HCT116 (cell line): ENCODE measurements around the gene RAP1B. TPM values are rescaled to one million over a fixed set of nuclear protein-coding genes. Genes with fewer than 3 reads are reported as not detected.

Experiments
- ATAC-seq: fragments of 200-7000 bp; cut with Tn5 transposase; 2 replicates; pipeline ENCODE4 v1.9.1; 2020; ENCODE audit warnings: mild to moderate bottlenecking, moderate library complexity
- BruUV-seq: library from RNA; stranded (reverse); fragments of 400-500 nt; replicated peaks from 2 replicates; lab custom pipeline; 2021; lab: Mats Ljungman, UMichigan
- CTCF ChIA-PET: fragments of 300-600 bp; sonication (Branson Sonifier 250); formaldehyde crosslinking; loops from one replicate; lab custom pipeline; 2021; ENCODE audit warnings: antibody characterized with exemption; lab: Charles Lee
- POLR2A ChIA-PET: fragments of 300-600, 350-600 bp; sonication (Branson Sonifier 250); formaldehyde crosslinking; loops from one replicate; lab custom pipeline; 2021; ENCODE audit warnings: antibody characterized with exemption; lab: Charles Lee
- RAD21 ChIA-PET, 2 experiments: fragments of 300-600 bp; sonication (Branson Sonifier 250); formaldehyde crosslinking; loops; one replicate each; lab custom pipeline; 2023; ENCODE audit warnings: low total read pairs in 2 of 2; ENCODE audit not compliant: uncharacterized antibody in 2 of 2, unreplicated experiment in 2 of 2, low non-redundant PET in 1 of 2; lab: Charles Lee
- DNase-seq: peaks from one replicate; pipeline ENCODE4 v3.0.0-alpha.2; 2010; ENCODE audit warnings: low read depth, low spot score
- H2AFZ ChIP-seq: fragments of 200-600 bp; shearing (Covaris generic), sonication (generic); 2 replicates; pipeline ENCODE4 v1.6.1; 2017; ENCODE audit warnings: low read depth, mixed run types, mixed read lengths, antibody characterized with exemption, low read length; ENCODE audit not compliant: poor library complexity, severe bottlenecking
- H3K27ac ChIP-seq: 2 replicates; pipeline ENCODE4 v1.5.1; 2012; ENCODE audit warnings: low read depth, low read length
- H3K27me3 ChIP-seq: fragments of 200-600 bp; sonication (generic); 2 replicates; pipeline ENCODE4 v1.6.1; 2016; ENCODE audit warnings: mixed run types, low read length, mixed read lengths; ENCODE audit not compliant: insufficient read depth
- H3K36me3 ChIP-seq, 2 experiments: fragments of 200-500 bp in 1 of 2; fragments of 200-600 bp in 1 of 2; sonication (Bioruptor generic) in 1 of 2; sonication (generic) in 1 of 2; 2 replicates each; pipeline versions ENCODE4 v1.5.1 to v1.6.1; 2014 to 2016; ENCODE audit warnings: low read length in 2 of 2, inconsistent platforms in 1 of 2, mixed read lengths in 1 of 2, mixed run types in 1 of 2; ENCODE audit not compliant: insufficient read depth in 2 of 2, control insufficient read depth in 1 of 2
- H3K4me1 ChIP-seq, 2 experiments: fragments of 200-600 bp in 1 of 2; sonication (generic) in 1 of 2; 2 replicates each; pipeline versions ENCODE4 v1.5.1 to v1.6.1; 2012 to 2017; ENCODE audit warnings: low read length in 2 of 2, inconsistent platforms in 1 of 2, mild to moderate bottlenecking in 1 of 2, mixed read lengths in 1 of 2, mixed run types in 1 of 2, moderate library complexity in 1 of 2; ENCODE audit not compliant: insufficient read depth in 2 of 2, control insufficient read depth in 1 of 2
- H3K4me2 ChIP-seq: fragments of 200-600 bp; sonication (generic); 2 replicates; pipeline ENCODE4 v1.6.1; 2017; ENCODE audit warnings: mixed run types, low read length, mixed read lengths
- H3K4me3 ChIP-seq, 2 experiments: fragments of 200-600 bp in 1 of 2; sonication (generic) in 1 of 2; replicated peaks in 1 of 2; 2 replicates each; pipeline ENCODE4 v1.5.1; 2011 to 2016; ENCODE audit warnings: low read length in 2 of 2, control low read depth in 1 of 2, low read depth in 1 of 2, mild to moderate bottlenecking in 1 of 2, mixed read lengths in 1 of 2, mixed run types in 1 of 2
- H3K79me2 ChIP-seq: fragments of 200-600 bp; sonication (generic); 2 replicates; pipeline ENCODE4 v1.6.1; 2017; ENCODE audit warnings: mild to moderate bottlenecking, mixed run types, low read length, moderate library complexity, mixed read lengths; ENCODE audit not compliant: insufficient read depth
- H3K9ac ChIP-seq: fragments of 200-600 bp; sonication (generic); 2 replicates; pipeline ENCODE4 v1.6.1; 2016; ENCODE audit warnings: low read length, mixed read lengths
- H3K9me2 ChIP-seq: fragments of 200-600 bp; sonication (generic), shearing (Covaris generic); 2 replicates; pipeline ENCODE4 v1.6.1; 2017; ENCODE audit warnings: mixed run types, mild to moderate bottlenecking, moderate library complexity; ENCODE audit not compliant: insufficient read depth
- H3K9me3 ChIP-seq, 2 experiments: fragments of 200-500 bp in 1 of 2; fragments of 200-600 bp in 1 of 2; sonication (Bioruptor generic) in 1 of 2; sonication (generic) in 1 of 2; 2 replicates each; pipeline ENCODE4 v1.6.1; 2014 to 2017; ENCODE audit warnings: low read length in 2 of 2, mixed read lengths in 2 of 2, inconsistent platforms in 1 of 2, low read depth in 1 of 2, mild to moderate bottlenecking in 1 of 2, mixed run types in 1 of 2, moderate library complexity in 1 of 2; ENCODE audit not compliant: control insufficient read depth in 1 of 2, insufficient read depth in 1 of 2
- H4K20me1 ChIP-seq: fragments of 200-600 bp; sonication (generic), shearing (Covaris generic); 2 replicates; pipeline ENCODE4 v1.6.1; 2017; ENCODE audit warnings: mixed run types, mild to moderate bottlenecking, moderate library complexity; ENCODE audit not compliant: insufficient read depth
- CEBPB ChIP-seq: IDR thresholded peaks from 2 replicates; pipeline ENCODE4 v1.6.1; 2012; ENCODE audit warnings: low read depth
- CTCF ChIP-seq, 3 experiments: fragments of 200-600 bp in 1 of 3; sonication (generic) in 1 of 3; IDR thresholded peaks in 2 of 3; conservative IDR thresholded peaks in 1 of 3; 2 replicates each; pipeline ENCODE4 v1.5.1; 2012 to 2017; ENCODE audit warnings: low read depth in 2 of 3, low read length in 2 of 3, antibody characterized with exemption in 1 of 3, borderline replicate concordance in 1 of 3, control low read depth in 1 of 3, mild to moderate bottlenecking in 1 of 3, mixed read lengths in 1 of 3, mixed run types in 1 of 3, moderate library complexity in 1 of 3; ENCODE audit not compliant: insufficient read depth in 1 of 3
- EGR1 ChIP-seq: IDR thresholded peaks from 2 replicates; pipeline ENCODE4 v1.6.1; 2012; ENCODE audit warnings: low read depth
- ELF1 ChIP-seq: IDR thresholded peaks from 2 replicates; pipeline ENCODE4 v1.6.1; 2012; ENCODE audit warnings: low read depth, borderline replicate concordance
- EZH2 ChIP-seq: fragments of 200-600 bp; sonication (generic); IDR thresholded peaks from 2 replicates; pipeline ENCODE4 v1.6.1; 2017; ENCODE audit warnings: antibody characterized with exemption, mixed run types
- EZH2phosphoT487 ChIP-seq: fragments of 200-600 bp; IDR thresholded peaks from 2 replicates; pipeline ENCODE4 v1.6.1; 2018; ENCODE audit warnings: antibody characterized with exemption, borderline replicate concordance
- FOSL1 ChIP-seq: IDR thresholded peaks from 2 replicates; pipeline ENCODE4 v1.6.1; 2012; ENCODE audit warnings: low read depth
- MAX ChIP-seq: IDR thresholded peaks from 2 replicates; pipeline ENCODE4 v1.6.1; 2012
- POLR2AphosphoS5 ChIP-seq: IDR thresholded peaks from 2 replicates; pipeline ENCODE4 v1.6.1; 2011; ENCODE audit warnings: mild to moderate bottlenecking, low read depth, low read length, moderate library complexity
- RAD21 ChIP-seq: IDR thresholded peaks from 2 replicates; pipeline ENCODE4 v1.6.1; 2012; ENCODE audit warnings: low read depth, mild to moderate bottlenecking
- SIN3A ChIP-seq: IDR thresholded peaks from 2 replicates; pipeline ENCODE4 v1.6.1; 2012; ENCODE audit warnings: low read depth
- SRF ChIP-seq: IDR thresholded peaks from 2 replicates; pipeline ENCODE4 v1.6.1; 2012; ENCODE audit warnings: low read depth
- YY1 ChIP-seq: IDR thresholded peaks from 2 replicates; pipeline ENCODE4 v1.6.1; 2011; ENCODE audit warnings: low read length, low read depth, moderate library complexity, mild to moderate bottlenecking; ENCODE audit not compliant: insufficient replicate concordance; ENCODE audit errors: extremely low read depth
- ZFX ChIP-seq: fragments of 450-650 bp; IDR thresholded peaks from 2 replicates; pipeline ENCODE4 v1.6.1; 2017
- ZNF274 ChIP-seq: fragments of 200-500 bp; sonication (Bioruptor generic); IDR thresholded peaks from 2 replicates; pipeline ENCODE4 v1.6.1; 2014; ENCODE audit warnings: mild to moderate bottlenecking, low read depth, low read length, inconsistent platforms
- intact Hi-C: fragments of 100-400 bp; cut with micrococcal nuclease; formaldehyde crosslinking; loops from 2 replicates; pipeline ENCODE4 v1.10.0; 2022
- total RNA-seq: library from RNA; stranded (reverse); gene quantifications from one replicate; pipeline ENCODE4 v1.2.1, GENCODE V29; 2021; ENCODE audit not compliant: unreplicated experiment

The RAP1B gene
- total RNA-seq, 1 experiment from 2014 or later: 79.2 TPM

GRCh38 chr12:68612697-68613096, 2.0 kb downstream of the RAP1B start:
- Histone ChIP-seq H3K4me3 (peak overlapping the region in 1 of 2 experiments; percentile 95; a peak in 2 of 4 replicates), H3K9me3 (no peaks in the 10 kb centered on the region), H3K4me2 (peak overlapping the region; percentile 89), H3K9ac (no peak overlapping the region), H2AFZ (no peak overlapping the region), H3K36me3 (no peaks in the 10 kb centered on the region), H3K27me3 (no peaks in the 10 kb centered on the region), H3K27ac (no peak overlapping the region), H4K20me1 (peaks cover 13% of the 10 kb centered on the region; the same call in 1 of the 2 replicates), H3K79me2 (peaks cover 65% of the 10 kb centered on the region), H3K9me2 (no peaks in the 10 kb centered on the region), H3K4me1 (peaks cover 8 to 26% of the 10 kb centered on the region in 2 experiments; a peak in 3 of 4 replicates)
- BruUV-seq: no TSS peak
- ChIA-PET POLR2A (no interaction called here), RAD21 (no interaction called here), CTCF (no interaction called here)
- no peak for ATAC-seq
- TF ChIP-seq CEBPB (no peak), RAD21 (no peak), EGR1 (no peak), FOSL1 (no peak), MAX (no peak), YY1 (no peak), ZFX (no peak), POLR2AphosphoS5 (no peak), SRF (no peak), EZH2phosphoT487 (no peak), CTCF (IDR thresholded peaks at IDR 0.05 in 2 of 3, conservative IDR thresholded peaks at IDR 0.05 in 1 of 3; ENCODE audit: borderline replicate concordance in 1 of 3, insufficient read depth in 1 of 3, low read depth in 2 of 3, low read length in 2 of 3) (no peak), ELF1 (no peak), SIN3A (no peak), ZNF274 (no peak), EZH2 (no peak)
- no peak for DNase-seq
- intact Hi-C loops: loop anchor here (5.0 to 10.0 kb wide), 2 partner anchors 75 to 248 kb away; partner anchors contain the start of gene NUP107
